ENCODE results near the gene PLRG1.

Gene PLRG1

DNA sequence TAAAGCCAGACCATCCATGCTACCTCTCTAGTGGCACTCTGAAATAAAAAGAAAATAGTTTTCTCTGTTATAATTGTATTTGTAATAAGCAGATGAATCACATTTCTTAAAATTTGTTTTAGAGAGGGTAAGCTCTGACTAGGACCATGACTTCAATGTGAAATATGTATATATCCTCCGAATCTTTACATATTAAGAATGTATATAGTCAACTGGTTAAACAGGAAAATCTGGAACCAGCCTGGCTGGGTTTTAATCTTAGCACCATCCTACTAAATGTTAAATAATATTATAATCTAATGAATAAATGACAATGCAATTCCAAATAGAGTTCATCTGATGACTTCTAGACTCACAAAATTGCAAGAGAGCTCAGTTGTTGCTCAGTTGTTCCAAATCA lies 14.1 kb upstream of the PLRG1 start:
- Mint-ChIP-seq H3K27me3 (peaks cover 3 to 7% of the 10 kb centered on the region in 2 donors), H3K9me3 (no peaks in the 10 kb centered on the region)
- no peak for DNase-seq

DNA sequence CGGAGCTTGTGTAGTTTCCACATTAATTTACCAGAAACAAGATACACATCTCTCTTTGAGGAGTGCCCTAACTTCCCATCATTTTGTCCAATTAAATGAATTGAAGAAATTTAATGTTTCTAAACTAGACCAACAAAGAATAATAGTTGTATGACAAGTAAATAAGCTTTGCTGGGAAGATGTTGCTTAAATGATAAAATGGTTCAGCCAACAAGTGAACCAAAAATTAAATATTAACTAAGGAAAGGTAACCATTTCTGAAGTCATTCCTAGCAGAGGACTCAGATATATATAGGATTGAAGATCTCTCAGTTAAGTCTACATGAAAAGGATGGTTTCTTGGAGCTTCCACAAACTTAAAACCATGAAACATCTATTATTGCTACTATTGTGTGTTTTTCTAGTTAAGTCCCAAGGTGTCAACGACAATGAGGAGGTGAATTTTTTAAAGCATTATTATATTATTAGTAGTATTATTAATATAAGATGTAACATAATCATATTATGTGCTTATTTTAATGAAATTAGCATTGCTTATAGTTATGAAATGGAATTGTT lies 12.6 kb upstream of the PLRG1 start, which contains the start of gene FGB:
Gene FGB (plus strand): TSS at position 315 of the 558 bp plus-strand sequence. CDS start 8 bp downstream, at position 323.
- H3K27ac Mint-ChIP-seq = no peak within 1 kb of the TSS
- H3K27me3 Mint-ChIP-seq = peaks cover 7 to 8% of the 10 kb centered on the region in 2 donors
- H3K4me1 Mint-ChIP-seq (ENCODE audit: low read depth in 2 of 2) = peaks cover 1 to 8% of the 10 kb centered on the region in 2 donors
- no peak within 1 kb of the TSS for H3K4me3 Mint-ChIP-seq
- no peaks in the 10 kb centered on the region for H3K36me3 Mint-ChIP-seq (ENCODE audit: insufficient read depth)
- ATAC-seq (replicated peaks) (no peak), DNase-seq (no peak)
- no peaks in the 10 kb centered on the region for H3K9me3 Mint-ChIP-seq

More for the DNA sequence above, 14.1 kb upstream of the PLRG1 start:
- Mint-ChIP-seq H3K27ac (no peak overlapping the region), H3K4me3 (no peak overlapping the region), H3K4me1 (ENCODE audit: low read depth in 2 of 2) (peaks cover 1 to 5% of the 10 kb centered on the region in 2 donors), H3K36me3 (ENCODE audit: insufficient read depth) (no peaks in the 10 kb centered on the region)
- ATAC-seq (replicated peaks) = no peak

DNA sequence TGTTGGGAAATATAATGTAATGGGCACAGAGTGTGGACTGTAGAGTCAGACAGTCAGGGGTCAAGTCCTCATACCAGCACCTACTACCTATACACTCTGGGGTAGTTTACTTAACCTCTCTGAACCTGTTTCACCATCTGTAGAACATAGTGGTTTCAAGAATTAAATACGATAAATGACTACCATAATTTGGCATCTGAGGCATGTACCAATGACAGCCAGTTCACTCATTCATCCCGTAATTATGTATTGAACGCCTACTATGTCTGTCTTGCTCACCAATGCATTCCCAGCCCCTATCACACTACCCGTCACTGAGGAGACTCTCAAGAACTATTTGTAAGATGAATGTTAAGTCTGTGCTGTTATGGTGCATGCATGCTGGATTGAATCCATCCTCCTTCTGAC lies 10.6 kb upstream of the PLRG1 start:
- H3K27me3 Mint-ChIP-seq = peaks cover 7 to 8% of the 10 kb centered on the region in 2 donors
- H3K4me1 Mint-ChIP-seq (ENCODE audit: low read depth in 2 of 2) = peaks cover 1 to 8% of the 10 kb centered on the region in 2 donors
- no peaks in the 10 kb centered on the region for H3K9me3 Mint-ChIP-seq
- H3K27ac Mint-ChIP-seq = no peak overlapping the region
- H3K4me3 Mint-ChIP-seq = no peak overlapping the region
- no peak for DNase-seq
- ATAC-seq (replicated peaks) = no peak
- no peaks in the 10 kb centered on the region for H3K36me3 Mint-ChIP-seq (ENCODE audit: insufficient read depth)

DNA sequence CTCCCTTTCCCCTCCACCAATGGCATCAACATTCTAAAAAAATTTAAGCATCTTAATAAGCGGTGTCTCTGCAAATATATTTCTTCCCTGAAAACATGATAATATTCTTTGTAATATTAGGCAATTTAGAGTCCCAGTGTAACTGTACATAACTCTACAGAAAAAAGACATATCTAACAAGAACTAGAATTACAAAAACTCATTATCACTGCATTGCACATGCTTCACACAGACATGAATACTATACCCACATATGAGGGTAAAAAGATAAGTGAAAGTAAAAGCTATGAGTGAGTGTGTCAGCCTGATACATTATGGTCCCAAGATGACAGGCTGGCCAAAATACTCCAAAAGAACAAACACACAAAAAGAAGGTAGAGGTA lies 10.2 kb upstream of the PLRG1 start:
- DNase-seq (no peak), ATAC-seq (replicated peaks) (no peak)
- peaks cover 7 to 8% of the 10 kb centered on the region in 2 donors for H3K27me3 Mint-ChIP-seq
- no peaks in the 10 kb centered on the region for H3K9me3 Mint-ChIP-seq
- peaks cover 1 to 8% of the 10 kb centered on the region in 2 donors for H3K4me1 Mint-ChIP-seq (ENCODE audit: low read depth in 2 of 2)
- no peak overlapping the region for H3K27ac Mint-ChIP-seq
- no peak overlapping the region for H3K4me3 Mint-ChIP-seq
- no peaks in the 10 kb centered on the region for H3K36me3 Mint-ChIP-seq (ENCODE audit: insufficient read depth)

DNA sequence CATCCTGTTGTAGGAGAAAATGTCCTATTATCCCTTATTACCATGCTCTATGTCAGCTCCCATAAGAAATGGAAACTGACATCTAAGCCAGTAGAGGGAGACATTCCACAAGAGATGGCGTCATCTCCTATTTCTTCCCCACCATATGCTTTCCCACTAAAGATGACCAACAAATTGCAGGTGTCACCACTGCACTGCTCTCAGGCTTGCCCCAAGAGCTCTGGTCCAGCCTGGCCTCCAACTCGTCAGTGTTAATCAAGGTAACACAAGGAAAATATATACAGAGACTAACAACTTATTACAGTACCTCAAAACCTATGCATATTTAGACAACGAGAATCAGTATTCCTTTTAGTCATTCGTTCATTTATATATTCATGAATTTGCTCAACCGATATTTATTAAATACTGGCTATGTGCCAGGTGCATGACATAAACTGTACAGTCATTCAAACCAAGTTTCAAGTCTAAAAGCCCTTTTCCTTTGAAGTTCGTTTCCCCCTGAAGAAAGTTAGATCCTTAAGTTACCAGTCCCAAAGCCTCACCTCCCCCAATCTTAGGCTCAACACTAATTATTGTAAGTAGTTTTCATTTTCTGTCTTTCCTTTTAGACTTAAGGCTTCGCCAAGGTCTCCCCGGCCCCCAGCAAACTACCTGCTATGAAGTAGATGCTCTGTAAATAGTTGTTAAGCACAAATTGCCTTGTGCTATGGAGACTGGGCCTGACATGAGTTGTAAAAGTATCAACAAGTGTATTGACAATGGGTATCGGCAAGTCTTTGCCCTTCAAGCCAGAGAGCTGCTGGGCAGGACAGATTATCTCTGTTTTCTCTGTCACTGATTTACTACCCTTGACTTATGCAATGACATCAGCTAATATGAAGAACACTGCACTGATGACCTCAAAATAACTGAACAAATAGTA lies 9.6 kb upstream of the PLRG1 start:
- H3K36me3 Mint-ChIP-seq (ENCODE audit: insufficient read depth) = no peaks in the 10 kb centered on the region
- H3K9me3 Mint-ChIP-seq = no peaks in the 10 kb centered on the region
- peaks cover 1 to 8% of the 10 kb centered on the region in 2 donors for H3K4me1 Mint-ChIP-seq (ENCODE audit: low read depth in 2 of 2)
- DNase-seq = no peak
- H3K27me3 Mint-ChIP-seq = peaks cover 7 to 8% of the 10 kb centered on the region in 2 donors
- ATAC-seq (replicated peaks) = peak; percentile 43
- H3K4me3 Mint-ChIP-seq = no peak overlapping the region
- no peak overlapping the region for H3K27ac Mint-ChIP-seq

DNA sequence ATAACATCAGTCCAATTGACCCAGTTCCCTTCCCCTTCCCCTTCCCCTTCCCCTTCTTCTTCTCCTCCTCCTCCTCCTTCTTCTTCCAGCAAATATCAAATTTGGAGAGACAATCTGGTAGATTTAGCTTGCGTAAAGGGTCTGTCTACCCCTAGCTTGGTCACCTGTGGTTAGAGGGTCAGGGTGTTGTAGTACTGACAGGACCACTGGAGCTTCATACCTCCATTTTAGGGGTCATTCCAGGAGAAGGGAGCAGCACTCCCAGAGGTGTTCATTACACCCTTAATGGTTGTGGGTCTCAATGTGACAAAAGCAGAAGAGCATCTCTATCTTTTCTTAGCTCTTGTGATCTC lies 8.9 kb upstream of the PLRG1 start:
- H3K4me1 Mint-ChIP-seq (ENCODE audit: low read depth in 2 of 2) = peaks cover 1 to 8% of the 10 kb centered on the region in 2 donors
- H3K27ac Mint-ChIP-seq = no peak overlapping the region
- H3K4me3 Mint-ChIP-seq = no peak overlapping the region
- ATAC-seq (replicated peaks) (no peak), DNase-seq (no peak)
- H3K36me3 Mint-ChIP-seq (ENCODE audit: insufficient read depth) = no peaks in the 10 kb centered on the region
- H3K27me3 Mint-ChIP-seq = peaks cover 7 to 8% of the 10 kb centered on the region in 2 donors
- no peaks in the 10 kb centered on the region for H3K9me3 Mint-ChIP-seq

DNA sequence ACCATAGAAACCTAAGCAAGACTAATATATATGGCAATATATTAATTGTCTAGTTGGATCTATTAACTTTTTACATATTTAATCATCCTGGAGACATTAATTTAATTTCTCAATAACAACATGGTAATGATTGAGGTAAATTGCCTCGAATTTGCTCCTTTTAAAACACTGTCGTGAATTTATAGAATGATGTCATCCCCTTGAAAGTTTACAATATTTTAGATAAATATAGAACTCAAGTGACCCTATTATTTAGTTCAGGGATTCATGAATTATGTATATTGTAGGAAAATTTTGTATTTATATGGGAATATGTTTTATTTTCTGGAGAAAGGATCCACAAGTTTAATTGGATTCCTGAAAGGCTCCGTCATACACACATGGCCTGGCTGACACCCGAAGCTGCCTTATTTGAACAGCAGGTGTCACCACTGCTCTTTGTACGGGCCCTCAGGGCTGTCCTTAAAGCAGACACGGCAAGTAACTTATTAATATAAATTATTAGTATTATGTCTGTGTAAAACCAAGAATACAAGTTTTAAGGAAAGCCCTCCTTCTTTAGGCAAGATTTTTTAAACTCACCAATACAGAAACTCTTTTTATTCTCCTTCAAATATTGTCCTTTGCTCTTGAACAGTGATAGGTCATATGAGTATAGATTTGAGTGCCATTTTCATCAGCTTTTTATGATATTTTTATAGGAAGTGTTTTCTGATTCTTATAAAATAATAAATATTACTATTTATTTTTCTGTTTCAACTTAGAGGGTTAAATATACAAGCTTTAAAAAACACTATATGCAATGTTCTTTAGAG lies 1.9 kb upstream of the PLRG1 start:
- DNase-seq (peak; percentile 57 to 71 (median 68)), ATAC-seq (replicated peaks) (peak; percentile 43)
- H3K27me3 Mint-ChIP-seq = no peaks in the 10 kb centered on the region
- H3K36me3 Mint-ChIP-seq (ENCODE audit: insufficient read depth) = peaks cover 18% of the 10 kb centered on the region
- H3K27ac Mint-ChIP-seq = no peak overlapping the region
- H3K4me3 Mint-ChIP-seq = no peak overlapping the region
- peaks cover 14 to 24% of the 10 kb centered on the region in 2 donors for H3K4me1 Mint-ChIP-seq (ENCODE audit: low read depth in 2 of 2)
- H3K9me3 Mint-ChIP-seq = no peaks in the 10 kb centered on the region

DNA sequence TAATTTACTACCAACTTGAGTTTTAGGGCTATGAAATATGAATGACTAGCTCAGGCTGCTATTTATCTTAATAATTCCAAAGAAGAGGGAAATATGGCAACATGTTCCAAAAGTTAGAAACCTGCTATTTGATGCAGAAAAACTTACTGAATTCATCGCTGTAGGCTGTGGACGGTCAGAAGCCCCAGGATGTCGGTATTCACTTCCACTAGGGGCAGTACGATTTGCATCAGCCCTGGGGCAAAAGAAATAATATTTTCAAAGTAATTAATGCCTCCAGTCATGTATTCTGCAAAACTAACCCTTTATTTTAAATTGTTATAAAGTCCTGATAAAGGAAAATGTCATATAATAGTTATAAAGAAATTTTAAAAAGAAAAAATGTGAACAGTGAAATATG lies 4.5 kb downstream of the PLRG1 start:
- Mint-ChIP-seq H3K27me3 (no peaks in the 10 kb centered on the region), H3K4me1 (ENCODE audit: low read depth in 2 of 2) (peaks cover 13 to 19% of the 10 kb centered on the region in 2 donors), H3K27ac (no peak overlapping the region), H3K9me3 (no peaks in the 10 kb centered on the region), H3K36me3 (ENCODE audit: insufficient read depth) (peaks cover 70% of the 10 kb centered on the region), H3K4me3 (no peak overlapping the region)
- DNase-seq = no peak
- ATAC-seq (replicated peaks) = no peak

DNA sequence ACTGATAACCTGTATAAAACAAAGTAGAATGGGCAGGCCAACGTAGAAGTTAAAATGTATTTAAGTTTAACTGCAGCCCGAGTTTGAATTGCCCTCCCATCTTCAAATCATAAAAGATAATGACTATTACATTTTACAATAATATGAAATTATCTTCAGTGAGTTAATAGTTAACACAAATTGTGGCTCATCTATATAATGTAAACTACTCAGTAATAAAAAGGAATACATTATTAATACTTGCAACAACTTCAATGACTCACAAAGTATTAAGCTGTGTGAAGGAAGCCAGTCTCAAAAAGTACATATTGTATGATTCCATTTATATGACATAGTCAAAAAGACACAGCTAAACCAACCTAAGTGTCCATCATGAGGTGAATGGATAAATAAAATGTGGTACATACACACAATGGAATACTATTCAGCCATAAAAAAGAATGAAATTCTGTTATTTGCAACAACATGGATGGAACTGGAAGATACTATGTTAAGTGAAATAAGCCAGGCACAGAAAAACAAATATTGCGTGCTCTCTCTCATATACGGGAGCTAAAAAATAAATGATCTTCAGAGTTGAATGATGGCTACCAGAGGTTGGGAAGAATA lies 7.8 kb downstream of the PLRG1 start:
- Mint-ChIP-seq H3K4me1 (ENCODE audit: low read depth in 2 of 2) (peaks cover 0 to 5% of the 10 kb centered on the region in 2 donors), H3K27me3 (no peaks in the 10 kb centered on the region), H3K36me3 (ENCODE audit: insufficient read depth) (peaks cover 84% of the 10 kb centered on the region), H3K4me3 (no peak overlapping the region), H3K9me3 (no peaks in the 10 kb centered on the region), H3K27ac (no peak overlapping the region)
- DNase-seq = no peak
- ATAC-seq (replicated peaks) = no peak

DNA sequence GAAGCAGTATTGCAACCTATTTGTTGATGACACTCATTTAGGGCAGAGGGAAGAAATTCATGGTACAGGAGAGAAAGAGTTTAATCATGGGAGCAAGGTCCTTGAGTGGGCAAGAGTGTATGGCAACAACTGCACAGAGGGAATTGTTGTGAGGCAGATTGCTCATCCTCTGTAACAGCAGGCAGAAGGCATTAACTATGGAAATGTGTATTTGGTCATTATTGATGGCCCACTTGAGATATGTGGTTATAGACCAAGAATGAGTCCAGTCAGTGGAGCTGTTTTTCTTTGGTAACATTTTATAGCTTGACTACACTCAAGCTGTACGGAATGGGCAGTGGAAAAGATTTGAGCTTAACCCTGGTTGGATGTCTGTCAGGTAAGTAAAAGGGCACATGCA lies 15.9 kb downstream of the PLRG1 start:
- no peak for DNase-seq
- no peak for ATAC-seq (replicated peaks)
- H3K4me3 Mint-ChIP-seq = no peak overlapping the region
- H3K4me1 Mint-ChIP-seq (ENCODE audit: low read depth in 2 of 2) = peaks cover 0 to 5% of the 10 kb centered on the region in 2 donors
- no peaks in the 10 kb centered on the region for H3K9me3 Mint-ChIP-seq
- H3K27me3 Mint-ChIP-seq = no peaks in the 10 kb centered on the region
- H3K36me3 Mint-ChIP-seq (ENCODE audit: insufficient read depth) = peaks cover 33% of the 10 kb centered on the region
- peak overlapping the region in 1 of 2 donors; percentile 4 for H3K27ac Mint-ChIP-seq

DNA sequence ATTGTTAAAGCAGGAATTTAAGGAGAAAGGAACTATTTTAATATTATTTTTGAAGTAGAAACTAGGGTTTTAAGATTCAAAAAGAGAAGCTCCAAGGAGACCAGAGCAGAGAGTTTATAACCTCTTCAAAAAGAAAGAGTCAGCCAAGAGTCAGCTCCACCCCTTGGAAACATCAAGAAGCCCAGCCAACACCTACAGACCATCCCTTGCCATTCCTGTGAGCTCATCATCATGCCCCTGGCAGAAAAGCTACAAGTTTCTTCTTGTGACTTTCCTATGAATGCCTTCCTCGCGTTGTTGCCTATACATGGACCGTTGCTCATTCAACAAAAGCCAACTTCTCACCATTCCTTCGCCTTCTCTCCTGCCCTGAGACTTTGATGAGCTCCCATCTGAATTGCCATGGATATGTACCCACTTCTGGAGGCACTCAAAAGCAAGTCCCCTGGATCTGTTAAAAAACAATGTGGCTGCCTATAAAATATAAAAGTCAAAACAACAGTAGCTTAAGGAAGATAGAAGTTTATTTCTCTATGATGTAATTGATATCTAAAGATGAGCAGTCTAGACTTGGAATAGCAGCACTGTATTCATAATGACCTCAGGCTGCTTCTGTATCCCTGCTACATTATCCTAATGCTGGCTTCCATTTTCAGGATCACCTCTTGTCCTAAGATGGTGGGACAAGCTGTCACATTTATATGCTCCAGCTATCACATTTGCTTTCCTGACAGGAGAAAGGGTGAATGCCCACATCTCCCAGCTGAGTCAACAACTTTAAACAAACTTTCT lies 20.3 kb downstream of the PLRG1 start:
- no peak for ATAC-seq (replicated peaks)
- no peaks in the 10 kb centered on the region for H3K4me1 Mint-ChIP-seq (ENCODE audit: low read depth in 2 of 2)
- no peaks in the 10 kb centered on the region for H3K9me3 Mint-ChIP-seq
- no peaks in the 10 kb centered on the region for H3K36me3 Mint-ChIP-seq (ENCODE audit: insufficient read depth)
- no peak overlapping the region for H3K4me3 Mint-ChIP-seq
- H3K27me3 Mint-ChIP-seq = peaks cover 24 to 28% of the 10 kb centered on the region in 2 donors
- no peak for DNase-seq
- no peak overlapping the region for H3K27ac Mint-ChIP-seq

DNA sequence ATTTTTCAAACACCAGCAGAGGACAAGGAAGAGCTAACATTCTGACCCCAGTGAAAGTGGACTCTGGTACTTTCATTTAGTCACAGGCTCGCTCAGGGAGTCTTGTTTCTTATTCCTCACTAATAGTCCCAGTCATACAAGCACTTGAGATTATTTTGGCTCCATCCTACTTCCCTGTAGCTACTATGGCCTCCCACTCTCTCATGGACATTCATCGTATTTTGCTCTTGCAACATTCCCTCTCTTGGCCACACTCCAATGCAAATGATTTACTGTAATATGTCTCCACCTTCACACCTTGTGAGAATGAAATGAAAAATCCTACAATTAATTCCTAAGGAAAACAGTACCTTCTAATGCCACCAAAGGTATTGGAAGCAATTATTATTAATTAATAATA lies 21.3 kb downstream of the PLRG1 start:
- no peak for DNase-seq
- no peaks in the 10 kb centered on the region for H3K9me3 Mint-ChIP-seq
- H3K4me1 Mint-ChIP-seq (ENCODE audit: low read depth in 2 of 2) = no peaks in the 10 kb centered on the region
- peaks cover 34 to 37% of the 10 kb centered on the region in 2 donors for H3K27me3 Mint-ChIP-seq
- ATAC-seq (replicated peaks) = no peak
- no peak overlapping the region for H3K27ac Mint-ChIP-seq
- H3K4me3 Mint-ChIP-seq = no peak overlapping the region
- H3K36me3 Mint-ChIP-seq (ENCODE audit: insufficient read depth) = no peaks in the 10 kb centered on the region
